Ectodermal cell (in vitro differentiated cells): ENCODE data around the gene SH3PXD2A.

ENCODE experiments used
- H3K27ac ChIP-seq: 2 replicates; pipeline ENCODE4 v1.7.0; 2013; ENCODE audit warnings: mild to moderate bottlenecking, low read depth, low read length; ENCODE audit not compliant: insufficient read depth, poor library complexity, severe bottlenecking
- H3K27me3 ChIP-seq: 2 replicates; pipeline ENCODE4 v1.7.0; 2013; ENCODE audit warnings: mild to moderate bottlenecking, low read length; ENCODE audit not compliant: insufficient read depth, control insufficient read depth, poor library complexity, severe bottlenecking
- H3K36me3 ChIP-seq: one replicate; pipeline ENCODE4 v1.7.0; 2013; ENCODE audit warnings: low read length; ENCODE audit not compliant: control insufficient read depth, insufficient read depth
- H3K4me1 ChIP-seq: one replicate; pipeline ENCODE4 v1.7.0; 2013; ENCODE audit warnings: low read length; ENCODE audit not compliant: control insufficient read depth, insufficient read depth
- H3K4me3 ChIP-seq: 2 replicates; pipeline ENCODE4 v1.7.0; 2013; ENCODE audit warnings: low read depth, low read length, control low read depth; ENCODE audit not compliant: insufficient read depth
- H3K9me3 ChIP-seq: 2 replicates; pipeline ENCODE4 v1.7.0; 2013; ENCODE audit warnings: mild to moderate bottlenecking, low read length, moderate library complexity; ENCODE audit not compliant: control insufficient read depth
- WGBS, 2 experiments: methylation state at CpG; one replicate each; pipeline ENCODE4 v1.1.7; 2013; ENCODE audit warnings: missing lambda C conversion rate in 2 of 2; 5-methylcytosine and 5-hydroxymethylcytosine counted together

The SH3PXD2A gene

GRCh38 chr10:103651783-103652476 is 203.4 kb downstream of the SH3PXD2A start:
- Histone ChIP-seq H3K9me3 (no peaks in the 10 kb centered on the region), H3K4me1 (peaks cover 14% of the 10 kb centered on the region), H3K36me3 (no peaks in the 10 kb centered on the region), H3K27ac (no peak overlapping the region), H3K27me3 (no peaks in the 10 kb centered on the region), H3K4me3 (no peak overlapping the region)
- 90 to 91% methylated on average over 10 of the region's 10 CpGs for WGBS, 2 experiments

GRCh38 chr10:103651333-103651732 is 204.0 kb downstream of the SH3PXD2A start:
- Histone ChIP-seq H3K4me3 (no peak overlapping the region), H3K27me3 (no peaks in the 10 kb centered on the region), H3K36me3 (no peaks in the 10 kb centered on the region), H3K27ac (no peak overlapping the region), H3K9me3 (no peaks in the 10 kb centered on the region), H3K4me1 (peaks cover 14% of the 10 kb centered on the region)
- WGBS, 2 experiments = 56 to 76% methylated on average over 1 of the region's 1 CpG

- 89 to 90% methylated on average over 11 of the region's 11 CpGs for WGBS, 2 experiments
- no peaks in the 10 kb centered on the region for H3K36me3 ChIP-seq
- no peak overlapping the region for H3K4me3 ChIP-seq
- H3K27me3 ChIP-seq = no peaks in the 10 kb centered on the region
- peaks cover 14% of the 10 kb centered on the region for H3K4me1 ChIP-seq
- no peak overlapping the region for H3K27ac ChIP-seq
- no peaks in the 10 kb centered on the region for H3K9me3 ChIP-seq
Measured at GRCh38 chr10:103649654-103650423, 205.5 kb downstream of the SH3PXD2A start.

- Histone ChIP-seq H3K27me3 (no peaks in the 10 kb centered on the region), H3K36me3 (no peaks in the 10 kb centered on the region), H3K27ac (no peak overlapping the region), H3K9me3 (no peaks in the 10 kb centered on the region), H3K4me3 (no peak overlapping the region), H3K4me1 (peaks cover 14% of the 10 kb centered on the region)
- WGBS, 2 experiments = 90 to 91% methylated on average over 18 of the region's 18 CpGs
Measured at GRCh38 chr10:103648636-103649532, 206.5 kb downstream of the SH3PXD2A start.

- H3K27ac ChIP-seq = no peak overlapping the region
- H3K4me1 ChIP-seq = peaks cover 14% of the 10 kb centered on the region
- no peaks in the 10 kb centered on the region for H3K9me3 ChIP-seq
- 69 to 71% methylated on average over 8 of the region's 8 CpGs for WGBS, 2 experiments
- no peaks in the 10 kb centered on the region for H3K27me3 ChIP-seq
- no peaks in the 10 kb centered on the region for H3K36me3 ChIP-seq
- H3K4me3 ChIP-seq = no peak overlapping the region
Measured at GRCh38 chr10:103648251-103648635, 207.1 kb downstream of the SH3PXD2A start.

GRCh38 chr10:103646304-103646703 is 209.1 kb downstream of the SH3PXD2A start:
- WGBS, 2 experiments = 91 to 95% methylated on average over 3 of the region's 3 CpGs

GRCh38 chr10:103645141-103646054 is 210.0 kb downstream of the SH3PXD2A start:
- peaks cover 14% of the 10 kb centered on the region for H3K4me1 ChIP-seq
- H3K4me3 ChIP-seq = no peak overlapping the region
- no peak overlapping the region for H3K27ac ChIP-seq
- no peaks in the 10 kb centered on the region for H3K9me3 ChIP-seq
- 86 to 88% methylated on average over 12 of the region's 12 CpGs for WGBS, 2 experiments
- no peaks in the 10 kb centered on the region for H3K27me3 ChIP-seq
- no peaks in the 10 kb centered on the region for H3K36me3 ChIP-seq

More at GRCh38 chr10:103646304-103646703, 209.1 kb downstream of the SH3PXD2A start:
- Histone ChIP-seq H3K27me3 (no peaks in the 10 kb centered on the region), H3K27ac (no peak overlapping the region), H3K4me1 (peaks cover 14% of the 10 kb centered on the region), H3K4me3 (no peak overlapping the region), H3K9me3 (no peaks in the 10 kb centered on the region), H3K36me3 (no peaks in the 10 kb centered on the region)

- Histone ChIP-seq H3K4me3 (no peak overlapping the region), H3K27ac (no peak overlapping the region), H3K9me3 (no peaks in the 10 kb centered on the region), H3K27me3 (no peaks in the 10 kb centered on the region), H3K4me1 (peaks cover 9% of the 10 kb centered on the region), H3K36me3 (no peaks in the 10 kb centered on the region)
- WGBS, 2 experiments = 93 to 94% methylated on average over 7 of the region's 7 CpGs
Measured at GRCh38 chr10:103643381-103643780, 212.0 kb downstream of the SH3PXD2A start.

GRCh38 chr10:103641326-103641725 is 214.1 kb downstream of the SH3PXD2A start:
- Histone ChIP-seq H3K4me3 (no peak overlapping the region), H3K27me3 (no peaks in the 10 kb centered on the region), H3K27ac (no peak overlapping the region), H3K4me1 (peaks cover 25% of the 10 kb centered on the region), H3K9me3 (no peaks in the 10 kb centered on the region), H3K36me3 (no peaks in the 10 kb centered on the region)
- WGBS, 2 experiments = 88 to 92% methylated on average over 4 of the region's 4 CpGs
